Breast epithelium (tissue), 4 donors: ENCODE measurements around the gene MIEF1. TPM values are rescaled to one million over a fixed set of nuclear protein-coding genes. Genes with fewer than 3 reads are reported as not detected.

Experiments
- DNase-seq, 2 donors: peaks; one replicate each; pipeline ENCODE4 v3.0.0-alpha.2; 2019; ENCODE audit warnings: low spot score in 2 of 2
- H3K27ac ChIP-seq, 2 donors: fragments of 200-600 bp; sonication (generic) in 1 of 2; one replicate each; pipeline ENCODE4 v1.5.1; 2016 to 2019; ENCODE audit warnings: mild to moderate bottlenecking in 1 of 2
- H3K27me3 ChIP-seq, 2 donors: fragments of 200-600 bp; sonication (generic) in 1 of 2; one replicate each; pipeline versions ENCODE4 v1.5.1 to v1.6.0; 2017 to 2019; ENCODE audit warnings: control low read depth in 1 of 2, mild to moderate bottlenecking in 1 of 2
- H3K36me3 ChIP-seq: fragments of 200-600 bp; one replicate; pipeline ENCODE4 v1.5.1; 2019
- H3K4me1 ChIP-seq, 2 donors: fragments of 200-600 bp; sonication (generic); one replicate each; pipeline ENCODE4 v1.5.1; 2016 to 2019; ENCODE audit warnings: control low read depth in 1 of 2
- H3K4me3 ChIP-seq, 3 donors: fragments of 200-600 bp; sonication (generic); 1 replicate in 2 of 3; 2 replicates in 1 of 3; pipeline ENCODE4 v1.5.1; 2016 to 2019; ENCODE audit warnings: mild to moderate bottlenecking in 3 of 3, moderate library complexity in 2 of 3
- H3K9me3 ChIP-seq, 2 donors: fragments of 200-600 bp; sonication (generic) in 1 of 2; one replicate each; pipeline ENCODE4 v1.5.1; 2016 to 2019; ENCODE audit warnings: control low read depth in 1 of 2
- CTCF ChIP-seq, 3 donors: fragments of 450-650 bp; IDR thresholded peaks; one replicate each; pipeline ENCODE4 v1.5.1; 2016 to 2017; ENCODE audit warnings: antibody characterized with exemption in 3 of 3, mild to moderate bottlenecking in 3 of 3, moderate library complexity in 3 of 3
- POLR2A ChIP-seq: fragments of 450-650 bp; IDR thresholded peaks from one replicate; pipeline ENCODE4 v1.6.1; 2016; ENCODE audit warnings: antibody characterized with exemption, mild to moderate bottlenecking, moderate library complexity
- POLR2AphosphoS5 ChIP-seq, 3 donors: sonication (generic); formaldehyde crosslinking; IDR thresholded peaks; one replicate each; pipeline ENCODE4 v1.6.1; 2017; ENCODE audit warnings: antibody characterized with exemption in 3 of 3
- intact Hi-C: fragments of 100-400 bp; cut with DNase I; formaldehyde crosslinking; loops from one replicate; pipeline ENCODE4 v1.15.1; 2023; ENCODE audit warnings: low total_unique reads
- total RNA-seq, 3 donors: library from RNA; depleted of rRNA; stranded (reverse); fragments of >200 nt; gene quantifications; one replicate each; pipeline ENCODE4 v1.1.0, GENCODE V29; 2016

The MIEF1 gene
- total RNA-seq, 3 donors from 2014 or later: 19.7 to 24.3 (median 22.9) TPM

- peak within 1 kb of the TSS; percentile 83 to 90 (median 88) for H3K4me3 ChIP-seq
- intact Hi-C loops: loop anchor here (10.0 kb wide), 2 partner anchors 492 to 822 kb away; no protein-coding TSS in a partner anchor
- H3K4me1 ChIP-seq: peaks cover 25 to 26% of the 10 kb centered on the region in 2 donors
Observed at GRCh38 chr22:39532215-39533073, 30.4 kb downstream of the MIEF1 start, which contains the start of gene RPS19BP1. Gene RPS19BP1, minus strand, starts transcription at chr22:39532748. Its CDS starts 10 bp downstream, at chr22:39532738.

GRCh38 chr22:39534092-39534506, 32.0 kb downstream of the MIEF1 start:
- H3K27ac ChIP-seq: peak overlapping the region in 1 of 2 donors; percentile 23
- DNase-seq: no peak
- H3K27me3 ChIP-seq: no peaks in the 10 kb centered on the region
- intact Hi-C loops: loop anchor here (10.0 kb wide), 2 partner anchors 491 to 821 kb away; no protein-coding TSS in a partner anchor
- TF ChIP-seq POLR2AphosphoS5 (IDR thresholded peaks at IDR 0.05) (no peak), CTCF (IDR thresholded peaks at IDR 0.05) (no peak), POLR2A (no peak)
- peak overlapping the region in 1 of 3 donors; percentile 50 for H3K4me3 ChIP-seq
- H3K36me3 ChIP-seq: no peaks in the 10 kb centered on the region
- no peaks in the 10 kb centered on the region for H3K9me3 ChIP-seq
- H3K4me1 ChIP-seq: peaks cover 9 to 14% of the 10 kb centered on the region in 2 donors

More at GRCh38 chr22:39532215-39533073, 30.4 kb downstream of the MIEF1 start, which contains the start of gene RPS19BP1:
- Histone ChIP-seq H3K27me3 (no peaks in the 10 kb centered on the region), H3K36me3 (no peaks in the 10 kb centered on the region), H3K27ac (peak within 1 kb of the TSS; percentile 92 to 95), H3K9me3 (no peaks in the 10 kb centered on the region)
- TF ChIP-seq POLR2AphosphoS5 (IDR thresholded peaks at IDR 0.05) (peak; percentile 88 to 91 (median 89)), POLR2A (peak; percentile 82), CTCF (IDR thresholded peaks at IDR 0.05) (no peak)
- DNase-seq: peak; percentile 99 to 100

- H3K36me3 ChIP-seq: no peaks in the 10 kb centered on the region
- H3K27me3 ChIP-seq: no peaks in the 10 kb centered on the region
- peak overlapping the region in 1 of 2 donors; percentile 23 for H3K27ac ChIP-seq
- DNase-seq: peak; percentile 65 to 85
- H3K4me3 ChIP-seq: peak overlapping the region in 2 of 3 donors; percentile 19 to 50
- H3K9me3 ChIP-seq: no peaks in the 10 kb centered on the region
- TF ChIP-seq POLR2AphosphoS5 (IDR thresholded peaks at IDR 0.05) (no peak), CTCF (IDR thresholded peaks at IDR 0.05) (peak; percentile 79 to 95 (median 94))
- H3K4me1 ChIP-seq: peaks cover 9 to 14% of the 10 kb centered on the region in 2 donors
- intact Hi-C loops: loop anchor here (10.0 kb wide), 2 partner anchors 490 to 820 kb away; no protein-coding TSS in a partner anchor
Observed at GRCh38 chr22:39534591-39535356, 32.7 kb downstream of the MIEF1 start.

- TF ChIP-seq POLR2AphosphoS5 (IDR thresholded peaks at IDR 0.05) (no peak), CTCF (IDR thresholded peaks at IDR 0.05) (no peak), POLR2A (no peak)
- Histone ChIP-seq H3K27me3 (no peaks in the 10 kb centered on the region), H3K9me3 (no peaks in the 10 kb centered on the region), H3K36me3 (no peaks in the 10 kb centered on the region), H3K4me3 (no peak overlapping the region), H3K4me1 (peaks cover 9 to 14% of the 10 kb centered on the region in 2 donors), H3K27ac (no peak overlapping the region)
- intact Hi-C loops: loop anchor here (10.0 kb wide), 2 partner anchors 489 to 819 kb away; no protein-coding TSS in a partner anchor
- DNase-seq: no peak
Observed at GRCh38 chr22:39535357-39535725, 33.3 kb downstream of the MIEF1 start.
